ENCODE data around the gene KIF20A.

GRCh38 chr5:138223532-138223931, 44.6 kb downstream of the KIF20A start:
- TF ChIP-seq CTCF (conservative IDR thresholded peaks at IDR 0.05) (no peak), ZFX (IDR thresholded peaks at IDR 0.05) (no peak)
